Stimulated activated CD8-positive, alpha-beta memory T cell treated with anti-CD3 and anti-CD28 coated beads, Interleukin-12 subunit alpha, Interleukin-12 subunit beta, amount 100 ng/mL, for 4 hours (primary cell): ENCODE data around the gene RNF207.

Source experiments
- DNase-seq: peaks from one replicate; pipeline ENCODE4 v3.0.0-alpha.2; 2020; ENCODE audit warnings: low read depth

RNF207 gene

GRCh38 chr1:6205849-6206519 is at the start of gene RNF207:
RNF207 (plus strand) TSS chr1:6206119; CDS start chr1:6206536, 417 bp downstream.
- peak; percentile 28 for DNase-seq

GRCh38 chr1:6157132-6157527 is 48.8 kb upstream of the RNF207 start:
- DNase-seq: no peak

GRCh38 chr1:6157528-6158174 is 48.3 kb upstream of the RNF207 start:
- no peak for DNase-seq

- no peak for DNase-seq
These were observed 47.7 kb upstream of the RNF207 start for GRCh38 chr1:6158181-6158580.

- no peak for DNase-seq
These were observed 43.6 kb upstream of the RNF207 start for GRCh38 chr1:6162341-6162740.

- no peak for DNase-seq
These were observed 43.1 kb upstream of the RNF207 start for GRCh38 chr1:6162773-6163172.

GRCh38 chr1:6163191-6163972 is 42.5 kb upstream of the RNF207 start:
- DNase-seq: no peak

GRCh38 chr1:6163973-6164617 is 41.8 kb upstream of the RNF207 start:
- no peak for DNase-seq

- DNase-seq: no peak
These were observed 40.9 kb upstream of the RNF207 start for GRCh38 chr1:6165027-6165426.

GRCh38 chr1:6165441-6165985 is 40.4 kb upstream of the RNF207 start:
- no peak for DNase-seq

GRCh38 chr1:6166221-6166620 is 39.7 kb upstream of the RNF207 start:
- DNase-seq: no peak

GRCh38 chr1:6166655-6167390 is 39.1 kb upstream of the RNF207 start:
- DNase-seq: no peak

- DNase-seq: no peak
These were observed 38.3 kb upstream of the RNF207 start for GRCh38 chr1:6167391-6168303.

- no peak for DNase-seq
These were observed 36.9 kb upstream of the RNF207 start for GRCh38 chr1:6168947-6169586.

- no peak for DNase-seq
These were observed 35.7 kb upstream of the RNF207 start for GRCh38 chr1:6170116-6170741.

- DNase-seq: no peak
These were observed 35.1 kb upstream of the RNF207 start for GRCh38 chr1:6170742-6171201.

GRCh38 chr1:6171548-6172124 is 34.3 kb upstream of the RNF207 start:
- no peak for DNase-seq

- DNase-seq: no peak
These were observed 33.4 kb upstream of the RNF207 start for GRCh38 chr1:6172549-6172948.
